HG02678 (cell line): ENCODE data around the gene TBC1D9B.

Experiments
- ATAC-seq: cut with Tn5 transposase; IDR thresholded peaks from one replicate; pipeline ENCODE4 v1.9.1; 2021; ENCODE audit warnings: mild to moderate bottlenecking, moderate library complexity; ENCODE audit not compliant: unreplicated experiment

Gene TBC1D9B

GRCh38 chr5:179822444-179822990, 85.2 kb downstream of the TBC1D9B start:
- no peak for ATAC-seq

- ATAC-seq: no peak
Observed at GRCh38 chr5:179822059-179822432, 85.7 kb downstream of the TBC1D9B start.

- ATAC-seq: peak; percentile 48
Observed at GRCh38 chr5:179821298-179822058, 86.2 kb downstream of the TBC1D9B start.

GRCh38 chr5:179820483-179821297, 87.0 kb downstream of the TBC1D9B start, which contains the start of gene SQSTM1:
Gene SQSTM1, plus strand, starts transcription at chr5:179820905. Its CDS starts 32 bp downstream, at chr5:179820937.
- ATAC-seq: peak; percentile 43

GRCh38 chr5:179820127-179820482, 87.6 kb downstream of the TBC1D9B start:
- ATAC-seq: no peak

- no peak for ATAC-seq
Observed at GRCh38 chr5:179819296-179820126, 88.2 kb downstream of the TBC1D9B start.

GRCh38 chr5:179818746-179819295, 88.9 kb downstream of the TBC1D9B start:
- peak; percentile 67 for ATAC-seq

- no peak for ATAC-seq
Observed at GRCh38 chr5:179817890-179818745, 89.6 kb downstream of the TBC1D9B start.

- no peak for ATAC-seq
Observed at GRCh38 chr5:179817470-179817840, 90.2 kb downstream of the TBC1D9B start.

- no peak for ATAC-seq
Observed at GRCh38 chr5:179816796-179817469, 90.8 kb downstream of the TBC1D9B start.

GRCh38 chr5:179816401-179816795, 91.3 kb downstream of the TBC1D9B start:
- no peak for ATAC-seq

- no peak for ATAC-seq
Observed at GRCh38 chr5:179815491-179816249, 92.0 kb downstream of the TBC1D9B start.

GRCh38 chr5:179814090-179814489, 93.6 kb downstream of the TBC1D9B start:
- ATAC-seq: no peak

GRCh38 chr5:179812997-179813607, 94.6 kb downstream of the TBC1D9B start:
- ATAC-seq: no peak

GRCh38 chr5:179812135-179812825, 95.4 kb downstream of the TBC1D9B start:
- ATAC-seq: no peak
